HepG2 (cell line): ENCODE data around the gene KRT12. TPM values are rescaled to one million over a fixed set of nuclear protein-coding genes. Genes with fewer than 3 reads are reported as not detected.

Experiments used
- CTCF ChIP-seq: sonication (generic); formaldehyde crosslinking; IDR thresholded peaks from 2 replicates; pipeline ENCODE4 v1.5.0; 2020; ENCODE audit warnings: mild to moderate bottlenecking, missing genetic modification reagents, moderate library complexity
- DBP ChIP-seq: sonication (generic); formaldehyde crosslinking; IDR thresholded peaks from 2 replicates; pipeline ENCODE4 v1.4.0; 2020; ENCODE audit warnings: missing genetic modification reagents; ENCODE audit errors: not compliant biosample characterization
- E2F1 ChIP-seq: sonication (generic); formaldehyde crosslinking; IDR thresholded peaks from 2 replicates; pipeline ENCODE4 v1.5.0; 2020; ENCODE audit warnings: missing genetic modification reagents
- ERF ChIP-seq: IDR thresholded peaks from 2 replicates; pipeline ENCODE4 v1.6.1; 2018; ENCODE audit warnings: missing biosample characterization, missing genetic modification reagents
- KLF6 ChIP-seq: IDR thresholded peaks from 2 replicates; pipeline ENCODE4 v1.8.0; 2016; ENCODE audit warnings: missing biosample characterization, missing genetic modification reagents
- MED1 ChIP-seq: sonication (generic); formaldehyde crosslinking; IDR thresholded peaks from 2 replicates; pipeline ENCODE4 v1.4.0; 2020; ENCODE audit warnings: missing genetic modification reagents
- MXI1 ChIP-seq: IDR thresholded peaks from 3 replicates; pipeline ENCODE4 v1.6.1; 2012; ENCODE audit warnings: low read depth, low read length, inconsistent platforms, borderline replicate concordance
- SIX1 ChIP-seq: sonication (generic); formaldehyde crosslinking; IDR thresholded peaks from 2 replicates; pipeline ENCODE4 v1.4.0; 2020; ENCODE audit warnings: missing genetic modification reagents, borderline replicate concordance
- SMARCE1 ChIP-seq: fragments of 450-650 bp; IDR thresholded peaks from 2 replicates; pipeline ENCODE4 v1.6.1; 2017; ENCODE audit warnings: borderline replicate concordance
- THAP7 ChIP-seq: sonication (generic); formaldehyde crosslinking; IDR thresholded peaks from 2 replicates; pipeline ENCODE4 v1.8.1; 2023; ENCODE audit warnings: mild to moderate bottlenecking, missing genetic modification reagents
- ZNF142 ChIP-seq: sonication (generic); formaldehyde crosslinking; IDR thresholded peaks from 2 replicates; pipeline ENCODE4 v1.4.0; 2020; ENCODE audit warnings: missing genetic modification reagents
- ZNF280B ChIP-seq: sonication (generic); formaldehyde crosslinking; IDR thresholded peaks from 2 replicates; pipeline ENCODE4 v1.5.0; 2020; ENCODE audit warnings: missing genetic modification reagents, mild to moderate bottlenecking, borderline replicate concordance
- ZXDC ChIP-seq: sonication (generic); formaldehyde crosslinking; IDR thresholded peaks from 2 replicates; pipeline ENCODE4 v1.5.0; 2020; ENCODE audit warnings: mild to moderate bottlenecking, missing genetic modification reagents
- polyA plus RNA-seq, 8 experiments: library from polyadenylated mRNA; depleted of rRNA in 3 of 8; stranded (reverse) in 7 of 8; unstranded in 1 of 8; fragments of >200 nt; fragmentation: Illumina TruSeq in 4 of 8; extraction: Trizol in 4 of 8; gene quantifications; 2 replicates each; pipeline versions ENCODE4 v1.2.1 to v1.2.3, GENCODE V29; 2011 to 2016; ENCODE audit warnings: low read depth in 4 of 8, missing spikeins in 1 of 8, mixed read lengths in 1 of 8; ENCODE audit not compliant: insufficient read depth in 1 of 8
- total RNA-seq, 5 experiments: library from RNA; depleted of rRNA; stranded (reverse); fragments of >200 nt; fragmentation: Illumina TruSeq; extraction: Trizol; gene quantifications; 2 replicates each; pipeline ENCODE4 v1.2.3, GENCODE V29; 2016; ENCODE audit warnings: low read depth in 1 of 5

Gene KRT12
- total and polyA plus RNA-seq, 2 of the 13 experiments (the other 11 are each of a cell fraction or from before 2014, with no cell fraction given): 0.07 to 0.09 TPM

- TF ChIP-seq ZNF280B (CRISPR knock-in tag): no peak
- no peak for TF ChIP-seq ERF (CRISPR knock-in tag)
- peak; percentile 24; the same call in 1 of the 2 replicates for TF ChIP-seq SIX1
- TF ChIP-seq ZXDC (CRISPR knock-in tag): no peak
- no peak for TF ChIP-seq CTCF (CRISPR knock-in tag)
- no peak for TF ChIP-seq E2F1 (CRISPR knock-in tag)
- no peak for TF ChIP-seq THAP7
- TF ChIP-seq KLF6 (CRISPR knock-in tag): no peak; the same call in 1 of the 2 replicates
- no peak for TF ChIP-seq DBP (CRISPR knock-in tag)
- TF ChIP-seq MXI1: no peak
- no peak for TF ChIP-seq SMARCE1
- no peak for TF ChIP-seq ZNF142 (CRISPR knock-in tag)
- peak; percentile 84 for TF ChIP-seq MED1
Observed at GRCh38 chr17:40915199-40915661, 48.2 kb upstream of the KRT12 start (continued).
